NCI-H2196 (cell line): Measurements from ENCODE around the gene VAV2.

Experiments
- DNase-seq: peaks from one replicate; lab custom pipeline; 2025; ENCODE audit not compliant: unreplicated experiment; lab: John Stamatoyannopoulos, UW

Gene VAV2

DNA sequence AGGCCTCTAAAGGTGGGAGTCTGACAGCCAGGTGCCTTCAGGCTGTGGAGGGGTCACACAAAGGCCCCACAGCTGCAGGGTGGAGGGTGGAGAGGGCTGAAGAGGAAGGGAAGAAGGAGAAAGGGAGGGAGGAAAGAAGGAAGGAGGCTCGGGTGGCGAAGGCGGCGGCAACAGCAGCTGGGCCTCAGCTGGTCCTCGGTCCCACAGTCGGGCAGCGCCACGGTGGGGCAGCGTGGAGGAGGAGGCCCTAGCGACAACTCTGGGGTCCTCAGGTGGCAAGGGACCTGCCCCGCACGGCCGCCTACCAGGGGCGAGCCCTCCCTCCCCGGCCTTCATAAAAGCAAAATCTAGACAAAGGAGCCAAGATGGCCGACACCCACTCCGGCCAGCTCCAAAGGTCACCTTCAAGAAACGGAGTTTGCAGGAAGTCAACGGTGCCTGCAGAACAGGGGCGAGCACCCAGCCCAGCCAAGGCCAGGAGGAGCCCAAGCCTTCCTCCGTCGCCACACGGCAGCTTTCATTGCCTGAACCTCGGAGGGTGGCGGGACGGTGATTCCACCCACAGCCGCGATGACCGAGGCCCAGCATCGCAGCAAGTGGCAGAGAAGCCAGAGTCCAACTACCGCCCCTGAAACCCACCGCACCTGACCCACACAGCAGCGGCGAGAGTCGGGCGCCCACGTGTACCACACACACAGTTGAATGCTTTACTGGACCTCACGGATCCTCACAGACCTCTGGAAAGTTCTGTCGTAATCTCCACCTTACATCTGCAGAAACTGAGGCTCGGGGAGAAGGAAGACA is 98.7 kb downstream of the VAV2 start:
- no peak for DNase-seq

DNA sequence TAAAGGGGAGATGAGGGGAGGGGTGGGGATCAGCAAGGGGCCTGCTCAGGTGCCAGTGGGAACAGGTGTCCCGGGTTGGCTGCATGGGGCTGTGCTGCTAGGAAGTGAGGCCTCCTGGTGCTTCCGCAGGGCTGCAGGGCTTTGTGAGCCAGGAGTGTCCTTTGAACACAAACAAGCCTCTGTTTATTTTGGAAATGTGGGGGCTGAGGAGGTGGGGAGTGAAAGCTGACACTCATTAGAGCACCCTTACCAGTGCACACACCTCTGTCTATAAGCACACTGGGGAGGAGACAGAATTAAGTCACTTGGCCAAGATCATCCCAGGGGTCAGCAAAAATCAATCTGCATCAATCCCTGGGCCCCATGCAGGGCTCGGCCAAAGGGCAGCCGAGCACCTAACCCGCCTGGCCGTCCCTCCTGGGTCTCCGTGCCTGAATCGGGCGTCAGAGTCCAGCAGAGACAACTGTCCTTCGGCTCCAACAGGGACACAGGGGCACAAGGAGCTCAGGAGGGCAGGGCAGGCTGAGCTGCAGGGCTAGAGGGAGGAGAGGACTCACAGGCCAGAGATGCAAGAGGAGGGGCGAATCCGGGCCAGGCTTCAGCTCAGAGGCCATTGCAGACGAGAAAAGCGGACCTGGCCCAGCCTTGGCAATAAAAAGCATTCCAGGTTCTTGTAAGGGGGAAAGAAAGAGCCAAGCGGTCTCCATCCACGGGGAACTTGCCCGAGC is 99.8 kb downstream of the VAV2 start:
- peak; percentile 65 for DNase-seq

DNA sequence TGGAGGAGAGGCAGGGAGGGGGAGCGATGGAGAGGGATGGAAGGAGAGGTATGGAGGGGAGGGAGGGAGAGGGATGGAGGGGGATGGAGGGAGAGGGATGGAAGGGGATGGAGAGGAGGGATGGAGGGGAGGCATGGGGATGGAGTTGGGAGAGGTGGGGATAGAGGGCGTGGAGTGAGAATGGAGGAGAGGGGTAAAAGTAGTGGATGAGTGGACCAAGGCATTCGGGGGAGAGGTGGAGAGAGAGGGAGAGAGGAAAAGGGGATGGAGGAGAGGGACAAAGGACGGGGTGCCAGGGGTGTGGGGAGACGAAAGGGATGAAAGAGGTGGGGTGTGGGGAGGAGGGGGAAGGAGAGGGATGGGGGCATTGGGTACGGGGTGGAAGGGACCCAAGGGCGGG is 100.4 kb downstream of the VAV2 start:
- DNase-seq, result no peak

DNA sequence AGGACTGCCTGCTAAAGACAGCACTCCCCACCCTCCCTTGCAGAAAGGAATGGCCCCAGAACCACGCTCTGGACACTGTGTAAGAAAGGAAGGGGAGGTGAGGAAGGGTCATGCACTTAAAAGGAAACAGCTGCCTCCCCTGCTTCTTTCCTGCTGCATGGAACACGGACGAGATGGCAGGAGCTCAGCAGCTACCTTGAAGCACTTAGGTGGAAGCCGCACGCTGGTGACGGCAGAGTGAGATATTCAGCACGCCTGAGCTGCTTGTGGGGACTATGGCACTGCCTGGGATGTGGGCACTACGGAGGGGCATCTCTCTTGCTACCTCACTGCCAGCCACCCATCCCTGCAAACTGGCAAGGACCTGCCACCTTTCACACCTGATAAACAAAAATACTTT is 101.5 kb downstream of the VAV2 start:
- no peak for DNase-seq

DNA sequence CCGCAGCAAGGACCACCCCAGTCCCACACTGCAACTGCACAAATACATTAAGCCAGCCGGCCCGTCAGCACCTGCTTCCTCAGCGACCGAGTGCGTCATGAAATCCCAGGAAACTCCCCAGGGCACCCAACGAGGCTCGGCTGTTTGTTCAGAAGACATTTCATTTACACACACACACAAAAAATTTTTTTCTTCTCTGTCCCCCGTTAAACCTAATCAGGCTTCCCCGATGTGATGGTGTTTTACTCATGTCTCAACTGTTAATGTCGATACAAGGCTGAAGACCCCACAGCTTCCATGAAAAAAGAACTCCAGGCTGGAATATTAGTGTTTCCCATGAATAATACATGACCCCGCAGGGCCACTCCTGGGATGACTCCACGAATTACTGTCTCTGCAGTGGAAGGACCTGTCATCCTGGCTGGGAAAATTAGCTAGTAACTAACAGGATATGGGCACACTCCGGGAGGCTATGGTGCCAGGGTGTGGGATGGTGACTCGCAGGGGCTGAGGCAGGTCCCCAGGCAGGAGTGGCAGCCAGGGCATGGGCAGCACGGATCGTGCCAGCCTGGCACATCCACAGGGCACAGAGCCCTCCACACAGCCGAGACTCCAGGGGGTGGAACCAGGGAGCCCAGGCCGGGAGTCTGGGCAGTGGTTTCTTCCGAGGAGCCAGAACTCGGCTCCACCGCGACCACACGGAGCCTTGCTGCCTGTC is 102.4 kb downstream of the VAV2 start:
- DNase-seq, result no peak

DNA sequence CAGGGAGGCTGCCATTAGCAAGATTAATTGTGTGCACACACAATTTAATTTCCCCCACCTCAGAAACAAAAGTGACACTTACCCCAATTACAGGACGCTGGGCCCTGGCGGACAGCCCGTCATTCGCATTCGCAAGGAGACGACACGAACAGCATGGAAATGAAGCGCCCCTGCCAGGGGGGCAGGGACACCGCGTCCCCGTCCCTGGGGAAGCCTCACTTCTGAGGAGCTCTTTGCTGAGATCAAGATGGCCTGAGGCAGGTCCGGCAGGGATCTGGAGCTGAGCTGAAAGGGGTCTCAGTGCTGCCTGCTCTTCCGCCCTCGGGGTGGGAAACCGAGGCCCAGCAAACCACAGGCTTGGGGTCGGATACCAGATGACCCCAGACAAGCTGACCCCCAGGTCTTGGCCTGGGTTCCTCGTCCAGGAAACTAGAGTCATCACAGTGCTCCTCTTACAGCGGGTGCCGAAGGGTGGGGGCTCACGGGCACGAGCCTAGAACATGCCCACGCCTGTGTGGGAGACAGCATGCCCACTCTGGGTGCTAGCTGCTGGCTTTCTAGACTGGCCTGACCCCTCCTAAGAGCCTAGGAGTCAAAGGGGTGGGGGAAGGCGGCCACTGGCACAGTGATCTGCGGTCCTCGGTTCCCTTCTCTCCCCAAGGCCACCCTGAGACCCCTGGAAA is 103.2 kb downstream of the VAV2 start:
- no peak for DNase-seq

DNA sequence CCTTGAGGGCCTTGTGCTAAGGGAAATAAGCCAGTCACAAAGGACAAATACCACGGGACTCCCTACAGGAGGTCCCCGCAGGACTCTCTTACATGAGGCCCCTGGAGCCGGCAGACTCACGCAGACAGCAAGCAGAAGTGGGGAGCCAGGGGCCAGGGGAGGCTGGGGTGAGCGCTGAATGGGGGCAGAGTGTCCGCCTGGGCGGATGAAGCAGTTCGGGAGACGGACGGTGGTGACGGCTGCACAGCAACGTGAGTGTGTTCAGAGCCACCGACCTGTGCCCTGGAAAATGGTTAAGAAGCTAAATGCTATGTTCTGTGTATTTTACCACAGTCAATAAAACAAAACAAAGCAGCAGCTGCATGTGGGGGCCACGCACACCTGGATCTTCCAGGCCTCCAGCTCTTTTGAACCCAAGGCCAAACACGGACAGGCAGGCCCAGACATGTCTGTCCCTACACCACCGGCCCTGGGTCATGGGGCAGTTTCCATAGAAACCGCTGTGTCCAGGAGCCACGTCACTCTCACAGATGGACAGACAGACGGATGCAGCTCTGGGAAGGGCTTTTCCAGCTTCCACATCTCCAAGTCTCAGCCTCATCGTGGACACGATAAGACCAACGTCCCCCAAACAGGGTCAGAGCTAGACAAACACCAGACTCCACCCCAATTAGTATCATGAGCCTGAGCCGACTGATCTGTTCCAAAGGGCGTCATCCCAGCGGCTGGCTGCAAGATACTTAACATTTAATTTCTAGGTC is 103.9 kb downstream of the VAV2 start:
- DNase-seq, result peak; percentile 93

DNA sequence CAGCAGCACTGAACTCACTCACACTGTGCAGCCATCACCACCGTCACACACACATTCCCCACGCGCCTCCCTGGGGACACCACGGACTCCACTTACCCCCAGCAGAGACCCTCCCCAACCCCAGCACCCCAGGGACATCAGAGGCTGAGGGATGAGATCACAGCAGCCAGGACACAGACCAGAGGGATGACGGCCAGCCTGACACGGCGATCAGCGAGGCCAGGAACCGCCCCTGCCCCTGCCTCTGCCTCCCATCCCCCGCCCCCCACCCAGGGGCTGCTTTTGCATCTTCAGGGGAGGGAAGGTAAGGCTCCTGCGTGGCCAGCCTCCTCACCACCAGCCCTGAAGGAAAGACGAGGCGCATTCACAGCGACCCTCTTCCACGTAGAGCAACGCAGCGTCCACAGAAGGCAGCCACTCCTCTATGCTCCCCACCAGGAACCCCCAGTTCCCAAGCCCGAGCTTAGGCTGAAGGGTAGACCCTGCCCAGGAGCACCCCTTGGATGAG is 104.5 kb downstream of the VAV2 start:
- no peak for DNase-seq

DNA sequence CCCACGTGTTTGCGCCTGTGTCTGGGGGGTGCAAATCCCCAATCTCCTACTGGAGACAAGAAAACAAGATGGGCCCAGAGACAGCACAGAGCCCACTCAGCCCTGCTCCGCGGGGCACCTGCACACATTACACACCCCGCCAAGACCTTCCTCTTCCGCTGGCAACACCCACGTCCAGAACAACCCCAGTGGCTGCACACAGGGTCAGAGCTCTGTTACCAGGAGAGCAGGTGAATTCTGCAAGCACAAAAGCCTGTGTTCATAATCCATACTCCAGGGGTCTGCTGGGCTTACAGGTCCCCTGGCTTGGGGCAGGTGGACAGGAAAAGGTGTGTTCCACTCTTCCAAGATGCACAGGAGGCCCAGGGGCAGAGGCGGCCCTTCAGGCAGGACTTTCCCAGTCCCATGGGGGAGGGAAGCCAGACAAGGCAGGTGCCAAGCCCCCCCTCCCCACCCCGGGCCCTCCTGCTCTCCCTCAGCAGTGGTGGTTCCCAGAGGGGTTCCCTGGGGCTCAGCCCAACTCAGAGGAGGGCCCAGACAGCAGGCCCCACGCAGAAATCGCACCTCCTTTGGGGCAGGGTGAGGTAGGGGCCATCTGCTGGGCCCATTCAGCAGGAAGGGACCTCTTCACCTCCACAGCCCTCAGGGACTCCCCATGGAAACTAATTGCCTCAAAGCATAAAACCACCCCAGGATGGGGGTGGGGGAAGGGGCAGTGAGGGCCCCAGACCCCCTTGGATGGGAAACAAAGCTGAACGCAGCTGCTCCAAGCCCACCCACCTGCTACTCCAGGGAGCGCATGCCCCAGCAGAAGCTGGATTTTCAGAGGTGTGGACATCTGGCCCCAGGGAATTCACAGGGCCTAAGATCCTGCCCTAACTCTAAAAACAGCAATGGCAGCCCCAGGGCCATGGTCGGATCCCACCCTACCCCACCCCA is 105.3 kb downstream of the VAV2 start:
- peak; percentile 27 for DNase-seq

DNA sequence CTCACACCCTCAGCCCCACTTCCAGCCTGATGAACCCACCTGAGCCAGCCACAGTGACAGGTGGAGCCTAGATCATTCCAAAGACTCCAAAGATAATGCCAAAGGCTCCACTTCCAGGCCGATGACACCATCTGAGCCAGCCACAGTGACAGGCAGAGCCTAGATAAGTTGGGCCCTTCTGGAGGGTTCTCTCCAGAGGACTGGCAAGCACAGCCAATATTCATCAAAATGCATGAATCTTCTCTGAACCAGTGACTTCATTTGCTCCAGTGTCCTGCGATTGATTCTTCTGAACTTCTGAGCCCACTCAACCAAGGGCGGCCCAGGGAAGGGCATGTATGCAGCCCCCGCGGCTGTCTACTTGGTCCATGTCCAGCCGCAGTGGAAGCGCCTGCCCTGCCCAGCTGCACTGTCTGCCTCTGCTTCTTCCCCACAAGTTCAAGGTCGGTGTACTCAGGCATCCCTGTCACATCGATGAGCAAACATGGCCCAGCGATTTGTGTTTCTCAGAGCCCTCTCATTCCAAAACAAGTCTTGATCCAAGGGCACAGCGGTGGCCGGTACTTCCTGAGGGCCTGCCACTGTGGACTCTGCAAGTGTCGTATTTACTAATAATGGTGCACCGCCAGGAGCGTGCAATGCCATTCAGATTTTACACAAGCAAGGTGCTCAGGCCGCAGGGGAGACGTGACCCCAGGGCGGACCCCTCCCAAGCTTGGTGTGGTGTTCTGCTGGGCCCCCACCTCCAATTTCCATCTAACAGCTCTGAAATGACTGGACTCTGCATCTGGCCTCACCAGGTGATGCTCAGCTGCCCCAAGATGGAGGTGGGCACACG is 107.0 kb downstream of the VAV2 start:
- no peak for DNase-seq

DNA sequence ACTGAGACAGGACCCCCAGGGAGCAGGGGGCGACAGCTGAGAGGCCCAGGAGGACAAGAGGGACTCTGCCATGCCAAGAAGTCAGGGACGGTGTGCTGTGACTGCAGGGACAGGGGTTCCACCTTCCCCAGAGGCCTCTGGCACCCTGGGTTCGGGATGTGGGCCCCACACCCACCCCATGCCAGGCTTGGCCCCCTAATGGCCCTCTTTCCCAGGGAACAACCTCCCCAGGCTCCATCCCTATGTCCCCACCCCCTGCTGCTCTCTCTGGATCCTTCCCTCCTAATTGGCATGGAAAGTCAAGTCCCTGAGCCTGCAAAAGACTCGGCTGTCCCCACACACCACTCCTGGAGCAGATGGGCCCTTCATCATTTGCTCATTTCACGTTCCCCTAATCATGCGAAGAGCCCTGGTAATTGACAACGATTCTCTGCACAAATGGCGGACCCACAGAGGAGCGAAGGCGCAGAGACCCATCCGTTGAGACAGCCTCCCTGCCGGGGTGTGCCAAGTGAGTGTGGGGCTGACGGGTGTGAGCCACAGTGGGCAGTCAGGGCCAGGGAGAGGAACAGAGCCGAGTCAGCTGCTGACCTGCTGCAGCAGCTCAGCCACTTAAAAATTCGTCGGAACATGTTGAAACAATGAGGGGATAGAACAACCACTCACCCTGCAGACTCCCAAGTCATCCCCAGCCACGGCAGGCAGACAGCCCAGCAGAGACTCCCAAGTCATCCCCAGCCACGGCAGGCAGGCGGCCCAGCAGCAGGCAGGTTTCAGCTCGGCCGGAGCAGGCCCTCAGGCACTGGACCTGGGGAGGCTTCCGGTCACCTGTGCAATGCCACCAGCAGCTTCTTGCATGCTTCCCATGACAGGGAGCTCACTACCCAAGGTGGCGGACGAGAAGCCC is 109.0 kb downstream of the VAV2 start:
- DNase-seq, result no peak

DNA sequence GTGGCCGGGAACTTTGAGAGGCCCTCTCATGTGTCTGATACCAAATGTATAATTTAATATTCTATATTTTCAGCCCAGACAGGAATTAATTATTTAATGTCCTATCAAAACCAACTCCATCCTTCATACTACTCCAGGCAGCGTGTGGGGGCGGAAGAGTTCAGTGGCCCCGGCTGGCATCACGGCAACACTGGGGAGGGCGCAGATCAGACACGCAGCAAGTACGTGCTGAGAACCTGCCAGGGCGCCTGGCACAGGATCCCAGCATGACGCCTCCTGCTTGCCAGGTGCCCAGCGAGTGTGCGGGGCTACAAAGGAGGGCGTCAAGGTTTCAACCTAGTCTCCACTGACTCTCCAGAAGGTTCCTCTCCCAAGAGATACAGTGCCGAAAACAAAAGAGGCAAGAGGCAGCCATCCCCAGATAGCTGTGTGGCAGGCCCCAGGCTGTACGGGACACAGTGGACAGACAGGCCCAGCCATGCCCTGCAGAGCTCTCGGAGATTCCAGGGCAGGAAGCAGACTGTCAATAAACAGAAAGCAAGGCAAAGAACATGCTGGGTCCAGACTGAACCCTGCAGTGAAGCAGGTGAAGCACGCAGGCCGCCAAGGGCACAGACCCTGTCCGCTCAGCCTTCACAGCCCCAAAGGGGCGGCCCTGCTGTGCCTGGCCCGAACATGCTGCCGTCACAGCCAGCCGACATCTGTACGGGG is 110.3 kb downstream of the VAV2 start:
- peak; percentile 75 for DNase-seq

DNA sequence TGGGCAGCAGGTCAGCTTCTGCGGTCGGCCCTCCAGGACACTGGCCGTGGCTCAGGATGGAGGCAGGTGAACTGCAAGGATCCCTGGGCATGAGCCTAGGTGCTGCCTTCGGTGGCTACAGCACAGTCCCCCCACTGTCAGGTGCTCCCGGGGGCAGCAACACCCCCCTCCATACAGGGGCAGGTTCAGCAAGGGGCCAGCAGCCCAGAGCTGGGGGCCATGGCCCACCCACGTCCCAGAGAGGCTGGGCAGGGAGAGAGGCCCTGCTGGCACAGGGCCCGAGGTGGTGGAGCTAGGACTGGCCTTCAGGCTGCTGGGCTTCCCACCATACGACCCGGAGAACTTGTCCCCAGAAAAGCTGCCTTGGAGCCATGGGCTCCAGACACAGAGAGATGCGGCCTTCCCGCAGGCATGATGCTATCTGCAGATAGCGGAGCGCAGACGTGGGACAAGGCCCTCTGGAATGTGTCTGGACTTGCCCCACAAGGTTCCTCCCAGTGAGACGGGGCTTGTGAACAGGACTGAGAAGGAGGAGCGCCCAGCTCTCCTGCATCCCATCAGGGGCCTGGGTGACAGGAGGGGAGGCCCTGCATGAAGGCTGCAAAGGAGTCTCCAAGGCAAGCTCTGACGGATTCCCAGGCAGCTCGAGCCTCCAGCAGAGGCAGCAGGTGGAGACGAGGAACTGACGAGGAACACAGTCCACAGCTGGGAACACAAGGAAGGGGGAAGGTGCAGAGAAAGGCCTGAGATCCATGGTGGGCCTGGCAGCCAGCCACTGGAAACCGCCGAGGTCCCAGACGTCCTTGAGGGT is 111.1 kb downstream of the VAV2 start:
- peak; percentile 61 for DNase-seq

DNA sequence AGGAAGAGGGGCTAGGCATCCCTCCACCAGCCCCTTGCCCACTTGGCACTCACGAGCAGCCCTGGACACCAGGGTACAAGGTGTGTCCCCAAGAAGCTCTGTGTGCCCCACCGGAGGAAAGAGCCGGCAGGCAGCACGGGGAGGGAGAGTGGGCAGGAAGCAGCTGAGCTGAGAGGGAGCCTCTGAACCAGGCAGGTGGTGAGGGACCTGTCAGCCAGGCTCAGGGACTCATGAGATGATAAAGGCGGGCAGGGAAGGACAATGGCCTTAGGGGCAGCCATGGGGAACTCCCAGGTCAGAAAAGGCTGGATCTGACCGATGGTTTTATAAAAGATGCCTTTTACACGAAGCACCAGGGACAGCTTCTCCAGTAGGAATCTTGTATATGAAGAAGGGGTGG is 112.0 kb downstream of the VAV2 start:
- no peak for DNase-seq

DNA sequence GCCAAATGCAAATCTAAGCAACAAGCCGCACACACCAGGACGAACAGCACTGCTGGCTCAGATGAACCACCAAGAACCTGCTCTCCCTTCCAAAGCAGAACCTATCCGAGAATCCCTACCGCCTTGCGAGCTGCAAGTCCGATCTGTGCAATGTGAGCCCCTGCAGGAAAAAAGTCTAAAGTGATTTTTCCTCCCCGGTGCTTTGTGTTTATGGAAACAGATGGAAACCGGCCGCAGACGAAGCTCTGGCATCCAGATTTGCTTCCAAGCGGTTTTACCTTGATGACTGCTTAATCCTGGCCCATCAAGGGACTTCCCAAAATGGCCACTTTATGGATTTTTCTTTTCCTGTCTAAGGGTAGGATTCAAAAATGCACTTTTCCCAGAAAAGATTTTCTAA is 112.5 kb downstream of the VAV2 start:
- DNase-seq, result no peak

DNA sequence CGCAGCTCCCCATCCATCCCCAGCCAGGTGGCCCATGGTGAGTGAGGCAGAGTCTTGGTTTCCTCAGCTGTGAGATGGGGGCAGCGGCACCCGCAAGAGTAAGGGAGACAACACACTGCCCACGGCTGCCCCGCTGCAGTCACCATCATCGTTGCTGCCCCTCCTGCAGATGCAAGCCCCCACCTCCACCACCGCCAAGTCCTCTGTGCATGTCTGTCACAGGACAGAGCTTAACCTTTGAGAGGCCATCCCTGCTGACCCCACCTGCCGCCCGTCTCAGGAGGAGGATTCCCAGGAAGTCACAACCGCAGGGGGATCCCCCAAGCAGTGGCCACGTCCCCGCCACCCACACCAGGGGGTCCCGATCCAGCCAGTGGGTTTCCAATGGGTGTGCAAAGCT is 113.7 kb downstream of the VAV2 start:
- no peak for DNase-seq
